Left hindlimb (tissue), 1 donor: ENCODE data around the gene CEMIP2.
"Not testable (repeated sequence)": the region's sequence is repeated elsewhere in the genome, so short reads cannot be mapped to it uniquely, and the experiment has no call there.

Experiments used
- DNase-seq: peaks from one replicate; pipeline ENCODE4 v3.0.0-alpha.2; 2018

The CEMIP2 gene

DNA sequence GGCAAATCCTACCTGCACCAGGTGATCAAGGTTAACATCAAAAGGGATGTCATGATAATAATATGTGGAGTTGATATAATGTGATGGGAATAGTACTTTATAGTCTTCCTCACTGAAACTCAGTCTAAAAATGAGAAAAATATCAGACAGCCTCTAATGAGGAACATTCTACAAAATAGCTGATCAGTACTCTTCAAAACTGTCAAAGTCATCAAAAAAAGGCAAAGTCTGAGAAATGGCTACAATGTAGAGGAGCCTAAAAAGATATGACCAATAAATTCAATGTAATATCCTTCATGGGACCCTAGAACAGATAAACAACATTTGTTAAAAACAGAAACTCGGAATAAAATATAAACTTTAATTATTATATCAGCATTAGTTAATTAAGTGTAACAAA lies 95.7 kb downstream of the CEMIP2 start:
- DNase-seq = no peak

GRCh38 chr9:71671289-71671688 lies 97.0 kb downstream of the CEMIP2 start:
- DNase-seq = no peak

DNA sequence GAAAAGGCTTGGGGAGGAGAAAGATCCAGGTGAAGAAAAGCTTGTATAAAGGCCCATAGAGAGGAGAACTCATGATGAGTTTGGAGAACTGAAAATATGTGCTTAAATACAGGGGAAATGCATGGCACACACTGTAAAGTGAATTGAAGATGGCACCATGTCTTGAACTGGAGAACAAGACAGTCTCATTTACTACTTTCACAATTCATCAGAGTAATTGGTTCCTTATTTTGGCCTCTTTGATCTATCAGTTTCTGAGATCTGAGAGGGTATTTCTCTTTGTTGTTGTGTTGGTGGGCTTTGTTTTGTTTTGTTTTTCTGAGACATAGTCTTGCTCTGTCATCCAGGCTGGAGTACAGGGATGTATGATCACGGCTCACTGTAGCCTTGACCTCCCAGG lies 98.2 kb downstream of the CEMIP2 start:
- DNase-seq = no peak

DNA sequence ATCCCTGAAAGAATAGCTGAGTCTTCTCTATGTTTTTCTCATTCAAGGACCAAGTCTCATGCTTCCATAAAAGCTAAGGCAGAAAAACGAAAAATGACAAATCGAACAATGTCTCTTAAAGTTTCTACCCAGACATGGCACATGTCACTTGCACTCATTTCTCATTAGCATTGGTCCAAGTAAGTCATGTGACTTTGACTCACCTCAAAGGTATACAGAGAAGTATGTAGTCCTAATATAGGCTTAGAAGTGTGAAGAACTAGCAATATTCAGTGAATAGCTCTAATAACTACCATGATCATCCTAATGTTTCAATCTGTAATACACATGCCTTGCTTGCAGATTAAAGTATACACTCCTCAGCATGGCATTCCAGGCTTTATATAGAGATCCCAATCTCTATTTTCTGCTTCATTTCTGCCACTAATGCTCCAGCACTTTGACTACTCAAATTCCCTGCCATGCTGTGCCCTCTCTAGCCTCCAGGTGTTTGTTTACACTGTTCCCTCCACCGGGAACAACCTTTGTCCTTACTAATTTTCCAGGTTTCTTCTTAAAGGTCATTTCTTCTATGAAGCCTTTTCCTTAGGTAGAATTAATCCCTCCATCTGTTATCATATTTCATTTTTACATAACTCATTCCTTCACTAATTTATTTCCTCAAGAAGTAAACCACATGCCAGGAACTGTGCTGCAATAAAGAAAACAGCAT lies 98.9 kb downstream of the CEMIP2 start:
- DNase-seq = no peak

DNA sequence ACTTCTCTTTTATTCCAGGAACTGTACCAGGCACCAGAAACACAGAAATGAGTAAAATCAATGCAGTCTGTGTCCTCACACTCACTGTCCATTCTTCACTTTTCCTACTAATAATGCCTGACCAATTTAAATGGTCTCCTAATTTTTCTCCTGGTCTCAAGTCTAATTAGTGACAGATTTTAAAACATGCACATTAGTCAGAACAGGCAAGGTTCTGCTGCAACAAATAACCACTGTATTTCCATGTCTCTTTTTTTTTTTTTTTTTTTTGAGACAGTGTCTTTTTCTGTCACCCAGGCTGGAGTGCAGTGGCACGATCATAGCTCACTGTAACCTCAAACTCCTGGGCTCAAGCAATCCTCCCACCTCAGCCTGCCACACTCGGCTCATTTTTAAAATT lies 99.6 kb downstream of the CEMIP2 start:
- no peak for DNase-seq

DNA sequence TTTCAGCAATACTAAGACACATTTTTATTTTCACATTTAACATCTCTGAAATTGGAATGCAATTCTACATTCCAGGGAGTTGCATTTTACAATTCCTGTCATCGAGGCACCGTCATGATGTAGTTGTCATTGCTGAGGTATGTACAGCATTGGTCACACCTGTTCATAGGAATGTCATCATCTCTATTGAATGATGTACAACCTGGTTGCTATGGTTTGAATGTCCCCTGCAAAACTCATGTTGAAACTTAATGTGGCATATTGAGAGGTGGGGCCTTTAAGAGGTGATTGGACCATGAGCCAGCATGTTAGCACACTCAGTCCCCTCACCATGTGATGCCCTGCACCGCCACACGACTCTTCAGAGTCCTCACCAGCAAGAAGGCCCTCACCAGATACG lies 103.1 kb downstream of the CEMIP2 start:
- no peak for DNase-seq

DNA sequence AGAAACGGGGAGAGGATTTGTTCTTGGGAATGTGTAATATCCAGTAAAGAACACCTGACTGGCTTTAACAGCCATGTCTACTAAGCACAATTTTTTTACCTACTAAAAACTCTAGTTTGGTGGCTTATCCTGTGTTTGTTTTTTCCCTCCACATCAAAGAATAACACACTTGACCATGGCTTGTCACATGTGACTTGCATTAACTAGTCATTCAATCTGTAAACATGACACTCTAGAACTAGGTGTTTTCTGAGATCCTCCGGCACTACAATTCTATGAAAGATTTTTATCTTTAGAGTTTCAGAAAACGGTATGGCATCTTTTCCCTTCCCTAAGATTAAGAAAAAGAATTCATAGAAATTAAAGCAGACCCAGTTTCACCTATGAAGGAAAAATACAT lies 103.7 kb downstream of the CEMIP2 start:
- no peak for DNase-seq

- no peak for DNase-seq
Measured at GRCh38 chr9:71663931-71664459, 104.3 kb downstream of the CEMIP2 start.

DNA sequence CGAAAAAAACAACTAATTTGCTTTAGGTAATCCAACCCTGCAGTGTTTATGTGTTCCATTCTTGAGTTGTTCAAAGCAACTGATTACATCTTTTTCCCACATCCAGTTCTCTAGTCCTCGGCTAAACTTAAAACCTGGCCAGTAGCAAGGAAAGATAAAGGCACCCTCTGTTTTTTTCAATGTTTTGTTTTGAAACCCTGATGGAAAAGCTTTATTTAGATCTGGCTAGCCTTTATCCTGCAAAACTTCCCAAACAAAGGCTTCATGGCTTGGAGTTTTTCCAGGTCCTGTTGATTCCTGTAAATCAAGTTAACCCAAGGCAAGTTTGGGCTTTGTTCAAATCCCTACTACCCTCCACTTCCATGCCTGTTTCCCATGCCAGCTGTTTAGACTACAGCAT lies 105.1 kb downstream of the CEMIP2 start:
- no peak for DNase-seq

- DNase-seq = no peak
Measured at GRCh38 chr9:71662082-71662481, 106.2 kb downstream of the CEMIP2 start.

GRCh38 chr9:71657276-71657675 lies 111.0 kb downstream of the CEMIP2 start:
- DNase-seq = not testable (repeated sequence)

DNA sequence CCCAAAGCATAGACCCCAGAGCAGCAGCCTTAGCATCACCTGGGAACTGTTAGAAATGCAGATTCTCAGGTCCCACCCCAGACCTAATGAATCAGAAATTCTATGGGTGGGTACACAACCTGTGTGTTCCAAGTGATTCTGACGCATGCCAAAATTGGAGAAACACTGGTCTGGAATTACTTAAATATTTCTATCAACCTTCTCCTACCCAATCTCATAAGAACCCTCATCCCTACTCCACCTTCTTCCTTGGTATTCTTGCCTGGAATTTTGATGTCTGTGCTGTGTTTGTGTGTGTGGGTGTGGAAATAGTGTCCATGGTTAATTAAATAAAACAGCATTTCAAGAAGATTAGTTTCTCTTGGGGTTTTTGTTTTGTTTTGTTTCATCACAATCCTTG lies 111.8 kb downstream of the CEMIP2 start:
- no peak for DNase-seq

- DNase-seq = no peak
Measured at GRCh38 chr9:71655778-71656177, 112.5 kb downstream of the CEMIP2 start.

- DNase-seq = no peak
Measured at GRCh38 chr9:71655141-71655540, 113.2 kb downstream of the CEMIP2 start.

- DNase-seq = no peak
Measured at GRCh38 chr9:71652480-71652879, 115.8 kb downstream of the CEMIP2 start.

DNA sequence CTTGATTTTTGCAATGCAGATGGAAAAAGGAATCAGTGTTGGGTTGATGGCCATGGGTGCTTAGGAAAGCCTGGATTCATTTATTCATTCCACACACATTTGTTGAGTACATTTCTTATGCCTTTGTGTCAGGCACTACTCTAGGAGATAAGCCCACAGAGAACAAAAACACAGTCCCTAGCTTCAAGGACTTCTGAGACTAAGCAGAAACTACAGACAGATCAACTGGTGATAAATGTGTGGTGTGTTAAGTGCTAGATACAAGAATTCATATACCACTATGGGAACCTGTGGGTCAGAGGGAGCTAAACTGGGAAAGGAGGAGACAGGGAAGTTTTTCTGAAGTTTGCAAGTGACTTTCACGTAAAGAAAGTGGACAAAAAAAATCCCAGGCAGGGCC lies 119.9 kb downstream of the CEMIP2 start:
- no peak for DNase-seq

GRCh38 chr9:71647094-71647591 lies 121.2 kb downstream of the CEMIP2 start:
- peak; percentile 73 for DNase-seq

GRCh38 chr9:71646131-71646530 lies 122.2 kb downstream of the CEMIP2 start:
- DNase-seq = no peak

DNA sequence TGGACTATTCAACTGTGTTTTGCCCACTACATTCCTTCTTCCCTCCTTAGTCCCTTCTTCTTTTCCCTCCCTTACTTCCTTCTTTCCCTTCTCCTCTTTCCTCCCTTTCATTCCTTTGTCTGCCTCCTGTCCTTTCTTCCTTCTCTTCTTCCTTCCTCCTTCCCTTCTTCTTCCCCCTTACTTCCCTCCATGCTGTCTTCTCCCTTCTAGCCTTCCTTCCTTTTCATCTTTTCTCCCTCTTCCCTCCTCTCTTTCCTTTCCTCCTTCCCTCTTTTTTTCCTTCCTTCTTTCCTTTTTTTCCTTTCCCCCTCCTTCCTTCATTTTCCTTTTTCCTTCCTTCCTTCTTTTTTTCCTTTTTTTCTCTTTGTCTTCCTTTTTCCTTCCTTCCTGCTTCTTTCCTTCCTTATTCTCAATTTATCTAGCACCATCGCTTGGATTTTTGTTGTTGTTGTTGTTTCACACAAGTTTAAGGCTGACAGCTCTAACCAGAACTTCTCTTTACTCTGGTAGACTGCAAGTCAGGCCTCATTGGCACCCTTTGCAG lies 123.4 kb downstream of the CEMIP2 start:
- no peak for DNase-seq

- DNase-seq = no peak
Measured at GRCh38 chr9:71643330-71643729, 125.0 kb downstream of the CEMIP2 start.

GRCh38 chr9:71642056-71642455 lies 126.3 kb downstream of the CEMIP2 start:
- DNase-seq = no peak

DNA sequence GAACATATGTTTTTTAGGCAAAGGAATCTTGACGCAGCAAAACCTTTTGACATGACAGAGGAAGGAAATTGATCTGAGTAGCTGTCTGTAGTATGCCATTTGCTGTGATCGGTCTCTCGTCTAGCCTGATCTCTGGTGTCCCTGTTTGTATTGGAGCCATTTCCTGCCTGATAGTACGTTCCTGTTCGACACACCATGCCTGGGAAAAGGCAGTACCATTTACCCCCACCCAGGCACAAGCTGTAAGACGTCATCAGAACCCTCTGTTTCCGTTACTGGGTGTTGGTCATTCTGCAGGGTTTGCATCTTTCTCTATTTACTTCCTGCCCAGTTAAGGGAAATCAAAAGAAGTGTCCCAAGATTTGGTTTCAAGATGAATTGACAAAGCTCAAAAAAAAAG lies 129.7 kb downstream of the CEMIP2 start:
- peak; percentile 42 for DNase-seq

DNA sequence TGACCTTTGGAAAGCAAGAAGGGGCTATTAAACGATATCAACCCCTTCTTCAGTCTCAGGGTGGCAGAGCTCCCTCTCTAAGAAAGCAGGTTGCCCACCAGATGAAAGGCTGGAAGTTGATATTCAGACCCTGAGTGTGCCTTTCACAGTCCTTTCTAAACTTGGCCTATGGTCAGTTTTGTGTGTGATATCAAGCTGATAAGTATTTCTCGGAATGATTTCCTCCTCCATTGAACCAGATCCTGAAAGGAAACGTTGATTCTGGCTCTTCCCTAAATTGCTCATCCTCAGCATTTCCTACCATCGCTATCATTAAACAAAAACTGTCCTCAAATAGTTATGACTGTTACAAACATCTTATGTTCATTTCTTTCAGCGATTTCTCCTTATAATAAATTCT lies 130.4 kb downstream of the CEMIP2 start:
- DNase-seq = no peak

DNA sequence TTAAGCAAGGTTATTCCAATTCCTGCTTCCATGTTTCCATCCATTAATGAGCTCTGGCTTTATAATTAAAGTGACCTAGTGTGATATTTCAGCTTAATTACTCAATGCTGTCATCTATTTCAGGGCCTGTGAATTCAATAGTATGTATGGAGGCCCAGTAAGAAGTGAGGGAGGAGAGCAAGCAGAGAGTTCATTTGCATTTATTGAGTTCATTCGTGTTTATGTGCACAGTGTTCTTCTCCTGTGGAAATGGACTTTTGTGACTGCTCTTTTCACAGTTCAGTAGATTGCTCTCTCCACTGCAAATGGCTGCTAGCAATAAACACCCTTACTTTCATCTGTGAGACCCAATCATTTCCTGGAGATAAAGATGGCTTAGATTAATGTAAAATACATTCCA lies 130.9 kb downstream of the CEMIP2 start:
- no peak for DNase-seq
